NCI-H510A (cell line): ENCODE results near the gene VPS54.
A peak's percentile ranks its signal among the peaks of the same experiment; 100 is the strongest.

Experiments
- DNase-seq: peaks from one replicate; lab custom pipeline; 2025; lab: John Stamatoyannopoulos, UW

Gene VPS54

GRCh38 chr2:63903003-63903402 is 116.2 kb downstream of the VPS54 start:
- no peak for DNase-seq

GRCh38 chr2:63902149-63902548 is 117.1 kb downstream of the VPS54 start:
- no peak for DNase-seq

- no peak for DNase-seq
Measured at GRCh38 chr2:63899639-63900038, 119.6 kb downstream of the VPS54 start.

- DNase-seq, result no peak
Measured at GRCh38 chr2:63898839-63899238, 120.4 kb downstream of the VPS54 start.

- DNase-seq, result no peak
Measured at GRCh38 chr2:63894167-63894566, 125.1 kb downstream of the VPS54 start.

- DNase-seq, result no peak
Measured at GRCh38 chr2:63893163-63893562, 126.1 kb downstream of the VPS54 start.

- no peak for DNase-seq
Measured at GRCh38 chr2:63891488-63892030, 127.7 kb downstream of the VPS54 start.

GRCh38 chr2:63890678-63891077 is 128.6 kb downstream of the VPS54 start:
- no peak for DNase-seq

- DNase-seq, result peak; percentile 6
Measured at GRCh38 chr2:63888490-63889402, 130.5 kb downstream of the VPS54 start.

GRCh38 chr2:63888053-63888452 is 131.2 kb downstream of the VPS54 start:
- DNase-seq, result no peak

- no peak for DNase-seq
Measured at GRCh38 chr2:63886445-63886844, 132.8 kb downstream of the VPS54 start.

GRCh38 chr2:63882395-63883105 is 136.7 kb downstream of the VPS54 start:
- DNase-seq, result no peak

- DNase-seq, result no peak
Measured at GRCh38 chr2:63881205-63881604, 138.0 kb downstream of the VPS54 start.

- DNase-seq, result no peak
Measured at GRCh38 chr2:63880625-63881024, 138.6 kb downstream of the VPS54 start.

- no peak for DNase-seq
Measured at GRCh38 chr2:63879876-63880433, 139.3 kb downstream of the VPS54 start.

- no peak for DNase-seq
Measured at GRCh38 chr2:63878486-63878885, 140.7 kb downstream of the VPS54 start.

- no peak for DNase-seq
Measured at GRCh38 chr2:63876311-63876710, 142.9 kb downstream of the VPS54 start.

- DNase-seq, result no peak
Measured at GRCh38 chr2:63875559-63876245, 143.5 kb downstream of the VPS54 start.

GRCh38 chr2:63875131-63875527 is 144.1 kb downstream of the VPS54 start:
- no peak for DNase-seq

- DNase-seq, result no peak
Measured at GRCh38 chr2:63874204-63875130, 144.8 kb downstream of the VPS54 start.
